ENCODE results near the gene SP100. TPM values are rescaled to one million over a fixed set of nuclear protein-coding genes. Genes with fewer than 3 reads are reported as not detected.

The SP100 gene
- total and polyA plus RNA-seq, 2 of the 13 experiments (the other 11 are each of a cell fraction or from before 2014, with no cell fraction given), result 12.6 to 16.5 TPM

DNA sequence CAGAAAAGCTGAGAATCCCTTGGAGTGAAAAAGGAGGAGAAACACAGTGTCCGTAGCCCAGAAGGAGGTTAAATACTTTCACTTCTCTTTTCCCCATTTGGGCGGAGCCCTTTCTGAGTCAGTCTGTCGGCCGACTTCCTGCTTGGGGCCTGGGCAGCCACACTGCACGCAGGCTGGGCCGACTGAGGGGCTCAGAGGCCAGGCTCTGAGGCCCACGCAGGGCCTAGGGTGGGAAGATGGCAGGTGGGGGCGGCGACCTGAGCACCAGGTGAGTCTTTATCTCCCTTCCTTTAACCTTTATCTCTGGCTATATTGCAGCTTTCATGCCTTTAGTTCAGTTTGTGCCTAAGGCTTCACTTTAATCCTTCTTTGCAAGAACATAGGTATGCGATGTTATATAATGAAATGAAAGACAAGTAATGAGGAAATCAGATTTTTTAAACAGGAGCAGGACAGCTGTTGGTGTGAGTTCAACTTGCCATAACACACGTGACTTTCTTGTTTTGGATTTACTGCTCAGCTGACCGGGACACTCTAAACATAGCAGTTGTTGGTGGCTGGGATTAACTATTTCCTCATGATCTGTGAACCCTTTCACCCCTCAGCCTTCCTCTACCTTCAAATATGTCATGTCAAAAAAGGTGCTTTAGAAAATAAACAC lies at the start of gene SP100 (continued):
- TF ChIP-seq, protein P1, sequence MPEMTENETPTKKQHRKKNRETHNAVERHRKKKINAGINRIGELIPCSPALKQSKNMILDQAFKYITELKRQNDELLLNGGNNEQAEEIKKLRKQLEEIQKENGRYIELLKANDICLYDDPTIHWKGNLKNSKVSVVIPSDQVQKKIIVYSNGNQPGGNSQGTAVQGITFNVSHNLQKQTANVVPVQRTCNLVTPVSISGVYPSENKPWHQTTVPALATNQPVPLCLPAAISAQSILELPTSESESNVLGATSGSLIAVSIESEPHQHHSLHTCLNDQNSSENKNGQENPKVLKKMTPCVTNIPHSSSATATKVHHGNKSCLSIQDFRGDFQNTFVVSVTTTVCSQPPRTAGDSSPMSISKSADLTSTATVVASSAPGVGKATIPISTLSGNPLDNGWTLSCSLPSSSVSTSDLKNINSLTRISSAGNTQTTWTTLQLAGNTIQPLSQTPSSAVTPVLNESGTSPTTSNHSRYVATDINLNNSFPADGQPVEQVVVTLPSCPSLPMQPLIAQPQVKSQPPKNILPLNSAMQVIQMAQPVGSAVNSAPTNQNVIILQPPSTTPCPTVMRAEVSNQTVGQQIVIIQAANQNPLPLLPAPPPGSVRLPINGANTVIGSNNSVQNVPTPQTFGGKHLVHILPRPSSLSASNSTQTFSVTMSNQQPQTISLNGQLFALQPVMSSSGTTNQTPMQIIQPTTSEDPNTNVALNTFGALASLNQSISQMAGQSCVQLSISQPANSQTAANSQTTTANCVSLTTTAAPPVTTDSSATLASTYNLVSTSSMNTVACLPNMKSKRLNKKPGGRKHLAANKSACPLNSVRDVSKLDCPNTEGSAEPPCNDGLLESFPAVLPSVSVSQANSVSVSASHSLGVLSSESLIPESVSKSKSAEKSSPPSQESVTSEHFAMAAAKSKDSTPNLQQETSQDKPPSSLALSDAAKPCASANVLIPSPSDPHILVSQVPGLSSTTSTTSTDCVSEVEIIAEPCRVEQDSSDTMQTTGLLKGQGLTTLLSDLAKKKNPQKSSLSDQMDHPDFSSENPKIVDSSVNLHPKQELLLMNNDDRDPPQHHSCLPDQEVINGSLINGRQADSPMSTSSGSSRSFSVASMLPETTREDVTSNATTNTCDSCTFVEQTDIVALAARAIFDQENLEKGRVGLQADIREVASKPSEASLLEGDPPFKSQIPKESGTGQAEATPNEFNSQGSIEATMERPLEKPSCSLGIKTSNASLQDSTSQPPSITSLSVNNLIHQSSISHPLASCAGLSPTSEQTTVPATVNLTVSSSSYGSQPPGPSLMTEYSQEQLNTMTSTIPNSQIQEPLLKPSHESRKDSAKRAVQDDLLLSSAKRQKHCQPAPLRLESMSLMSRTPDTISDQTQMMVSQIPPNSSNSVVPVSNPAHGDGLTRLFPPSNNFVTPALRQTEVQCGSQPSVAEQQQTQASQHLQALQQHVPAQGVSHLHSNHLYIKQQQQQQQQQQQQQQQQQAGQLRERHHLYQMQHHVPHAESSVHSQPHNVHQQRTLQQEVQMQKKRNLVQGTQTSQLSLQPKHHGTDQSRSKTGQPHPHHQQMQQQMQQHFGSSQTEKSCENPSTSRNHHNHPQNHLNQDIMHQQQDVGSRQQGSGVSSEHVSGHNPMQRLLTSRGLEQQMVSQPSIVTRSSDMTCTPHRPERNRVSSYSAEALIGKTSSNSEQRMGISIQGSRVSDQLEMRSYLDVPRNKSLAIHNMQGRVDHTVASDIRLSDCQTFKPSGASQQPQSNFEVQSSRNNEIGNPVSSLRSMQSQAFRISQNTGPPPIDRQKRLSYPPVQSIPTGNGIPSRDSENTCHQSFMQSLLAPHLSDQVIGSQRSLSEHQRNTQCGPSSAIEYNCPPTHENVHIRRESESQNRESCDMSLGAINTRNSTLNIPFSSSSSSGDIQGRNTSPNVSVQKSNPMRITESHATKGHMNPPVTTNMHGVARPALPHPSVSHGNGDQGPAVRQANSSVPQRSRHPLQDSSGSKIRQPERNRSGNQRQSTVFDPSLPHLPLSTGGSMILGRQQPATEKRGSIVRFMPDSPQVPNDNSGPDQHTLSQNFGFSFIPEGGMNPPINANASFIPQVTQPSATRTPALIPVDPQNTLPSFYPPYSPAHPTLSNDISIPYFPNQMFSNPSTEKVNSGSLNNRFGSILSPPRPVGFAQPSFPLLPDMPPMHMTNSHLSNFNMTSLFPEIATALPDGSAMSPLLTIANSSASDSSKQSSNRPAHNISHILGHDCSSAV (CRISPR knock-in tag; IDR thresholded peaks at IDR 0.05; ENCODE audit: borderline replicate concordance), result no peak
- TF ChIP-seq ZFYVE20 (CRISPR knock-in tag; IDR thresholded peaks at IDR 0.05; ENCODE audit: borderline replicate concordance, low read depth), result no peak
- peak; percentile 31; the same call in 1 of the 2 replicates for TF ChIP-seq GATA4 (IDR thresholded peaks at IDR 0.05; ENCODE audit: borderline replicate concordance, low read depth)
- TF ChIP-seq ZNF30 (CRISPR knock-in tag; IDR thresholded peaks at IDR 0.05), result peak; percentile 53; the same call in 1 of the 2 replicates
- no peak for TF ChIP-seq PAX8 (CRISPR knock-in tag; IDR thresholded peaks at IDR 0.05; ENCODE audit: borderline replicate concordance)
- TF ChIP-seq, protein P2, sequence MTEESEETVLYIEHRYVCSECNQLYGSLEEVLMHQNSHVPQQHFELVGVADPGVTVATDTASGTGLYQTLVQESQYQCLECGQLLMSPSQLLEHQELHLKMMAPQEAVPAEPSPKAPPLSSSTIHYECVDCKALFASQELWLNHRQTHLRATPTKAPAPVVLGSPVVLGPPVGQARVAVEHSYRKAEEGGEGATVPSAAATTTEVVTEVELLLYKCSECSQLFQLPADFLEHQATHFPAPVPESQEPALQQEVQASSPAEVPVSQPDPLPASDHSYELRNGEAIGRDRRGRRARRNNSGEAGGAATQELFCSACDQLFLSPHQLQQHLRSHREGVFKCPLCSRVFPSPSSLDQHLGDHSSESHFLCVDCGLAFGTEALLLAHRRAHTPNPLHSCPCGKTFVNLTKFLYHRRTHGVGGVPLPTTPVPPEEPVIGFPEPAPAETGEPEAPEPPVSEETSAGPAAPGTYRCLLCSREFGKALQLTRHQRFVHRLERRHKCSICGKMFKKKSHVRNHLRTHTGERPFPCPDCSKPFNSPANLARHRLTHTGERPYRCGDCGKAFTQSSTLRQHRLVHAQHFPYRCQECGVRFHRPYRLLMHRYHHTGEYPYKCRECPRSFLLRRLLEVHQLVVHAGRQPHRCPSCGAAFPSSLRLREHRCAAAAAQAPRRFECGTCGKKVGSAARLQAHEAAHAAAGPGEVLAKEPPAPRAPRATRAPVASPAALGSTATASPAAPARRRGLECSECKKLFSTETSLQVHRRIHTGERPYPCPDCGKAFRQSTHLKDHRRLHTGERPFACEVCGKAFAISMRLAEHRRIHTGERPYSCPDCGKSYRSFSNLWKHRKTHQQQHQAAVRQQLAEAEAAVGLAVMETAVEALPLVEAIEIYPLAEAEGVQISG (CRISPR knock-in tag; IDR thresholded peaks at IDR 0.05), result peak; percentile 64
- TF ChIP-seq ADNP (CRISPR knock-in tag; IDR thresholded peaks at IDR 0.05), result no peak
- no peak for TF ChIP-seq NFE2L2 (IDR thresholded peaks at IDR 0.05; ENCODE audit: low read length)
- TF ChIP-seq KLF6 (CRISPR knock-in tag; IDR thresholded peaks at IDR 0.05), result peak; percentile 84; the same call in 1 of the 2 replicates
- no peak for TF ChIP-seq HOXA9 (CRISPR knock-in tag; IDR thresholded peaks at IDR 0.05; ENCODE audit: borderline replicate concordance)
- TF ChIP-seq NFE2 (CRISPR knock-in tag; IDR thresholded peaks at IDR 0.05), result no peak
- TF ChIP-seq, protein P3, sequence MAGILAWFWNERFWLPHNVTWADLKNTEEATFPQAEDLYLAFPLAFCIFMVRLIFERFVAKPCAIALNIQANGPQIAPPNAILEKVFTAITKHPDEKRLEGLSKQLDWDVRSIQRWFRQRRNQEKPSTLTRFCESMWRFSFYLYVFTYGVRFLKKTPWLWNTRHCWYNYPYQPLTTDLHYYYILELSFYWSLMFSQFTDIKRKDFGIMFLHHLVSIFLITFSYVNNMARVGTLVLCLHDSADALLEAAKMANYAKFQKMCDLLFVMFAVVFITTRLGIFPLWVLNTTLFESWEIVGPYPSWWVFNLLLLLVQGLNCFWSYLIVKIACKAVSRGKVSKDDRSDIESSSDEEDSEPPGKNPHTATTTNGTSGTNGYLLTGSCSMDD (CRISPR knock-in tag; IDR thresholded peaks at IDR 0.05), result no peak
- no peak for TF ChIP-seq ZNF282 (IDR thresholded peaks at IDR 0.05; ENCODE audit: partially characterized antibody)
- peak; percentile 28; the same call in 1 of the 2 replicates for TF ChIP-seq CREM (IDR thresholded peaks at IDR 0.05)
- no peak for TF ChIP-seq CREM (CRISPR knock-in tag; IDR thresholded peaks at IDR 0.05)
- TF ChIP-seq STAT5B (CRISPR knock-in tag; IDR thresholded peaks at IDR 0.05), result no peak
- TF ChIP-seq, protein P4, sequence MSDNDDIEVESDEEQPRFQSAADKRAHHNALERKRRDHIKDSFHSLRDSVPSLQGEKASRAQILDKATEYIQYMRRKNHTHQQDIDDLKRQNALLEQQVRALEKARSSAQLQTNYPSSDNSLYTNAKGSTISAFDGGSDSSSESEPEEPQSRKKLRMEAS (IDR thresholded peaks at IDR 0.05), result peak; percentile 79
- no peak for TF ChIP-seq ZNF564 (CRISPR knock-in tag; IDR thresholded peaks at IDR 0.05)
- TF ChIP-seq ZNF337 (CRISPR knock-in tag; IDR thresholded peaks at IDR 0.05; ENCODE audit: borderline replicate concordance, low read depth), result peak; percentile 19; the same call in 1 of the 2 replicates

Measured in HepG2 (cell line).